CD14-positive monocyte (primary cell): ENCODE results near the gene MED31. TPM values are rescaled to one million over a fixed set of nuclear protein-coding genes. Genes with fewer than 3 reads are reported as not detected.

Experiments used
- DNase-seq, 3 donors: peaks; one replicate each; pipeline ENCODE4 v3.0.0-alpha.2; 2011 to 2022
- H2AFZ ChIP-seq: 2 replicates; pipeline ENCODE4 v1.6.0; 2012; ENCODE audit warnings: mild to moderate bottlenecking, low read depth, low read length, inconsistent platforms; ENCODE audit not compliant: insufficient read depth, poor library complexity, severe bottlenecking
- H3K27ac ChIP-seq, 2 donors: 1 replicate in 1 of 2; 2 replicates in 1 of 2; pipeline ENCODE4 v1.5.1; 2012 to 2013; ENCODE audit warnings: low read length in 2 of 2, control low read depth in 1 of 2, inconsistent platforms in 1 of 2, low read depth in 1 of 2, mild to moderate bottlenecking in 1 of 2
- H3K27me3 ChIP-seq, 2 donors: one replicate each; pipeline versions ENCODE4 v1.6.0 to v1.6.1; 2011 to 2013; ENCODE audit warnings: low read length in 2 of 2; ENCODE audit not compliant: control insufficient read depth in 2 of 2, insufficient read depth in 2 of 2
- H3K36me3 ChIP-seq, 2 donors: replicated peaks in 1 of 2; 1 replicate in 1 of 2; 2 replicates in 1 of 2; pipeline versions ENCODE4 v1.5.1 to v1.6.1; 2012 to 2013; ENCODE audit warnings: low read length in 2 of 2, control low read depth in 1 of 2, inconsistent platforms in 1 of 2, mild to moderate bottlenecking in 1 of 2; ENCODE audit not compliant: insufficient read depth in 2 of 2, control insufficient read depth in 1 of 2
- H3K4me1 ChIP-seq, 2 donors: 1 replicate in 1 of 2; 2 replicates in 1 of 2; pipeline versions ENCODE4 v1.5.1 to v1.6.1; 2012 to 2013; ENCODE audit warnings: low read length in 2 of 2, control low read depth in 1 of 2, inconsistent platforms in 1 of 2, mild to moderate bottlenecking in 1 of 2, moderate library complexity in 1 of 2; ENCODE audit not compliant: insufficient read depth in 2 of 2, control insufficient read depth in 1 of 2
- H3K4me2 ChIP-seq: replicated peaks from 2 replicates; pipeline ENCODE3; 2012; ENCODE audit warnings: low read length, moderate library complexity, mild to moderate bottlenecking; ENCODE audit not compliant: poor library complexity, severe bottlenecking; ENCODE audit errors: extremely low read depth
- H3K4me3 ChIP-seq, 3 experiments: fragments of 200-600 bp in 1 of 3; sonication (generic) in 1 of 3; replicated peaks in 1 of 3; 1 replicate in 2 of 3; 2 replicates in 1 of 3; pipeline ENCODE4 v1.5.1; 2011 to 2013; ENCODE audit warnings: low read length in 3 of 3, mild to moderate bottlenecking in 3 of 3, control low read depth in 2 of 3, low read depth in 2 of 3, inconsistent platforms in 1 of 3, moderate library complexity in 1 of 3
- H3K79me2 ChIP-seq: 2 replicates; pipeline ENCODE4 v1.6.0; 2012; ENCODE audit warnings: mild to moderate bottlenecking, control low read depth, inconsistent platforms, low read length, moderate library complexity; ENCODE audit not compliant: insufficient read depth
- H3K9ac ChIP-seq: 2 replicates; pipeline ENCODE4 v1.6.0; 2017; ENCODE audit warnings: low read length, mild to moderate bottlenecking; ENCODE audit not compliant: insufficient read depth, poor library complexity, severe bottlenecking
- H3K9me3 ChIP-seq, 2 donors: replicated peaks in 1 of 2; 1 replicate in 1 of 2; 2 replicates in 1 of 2; pipeline versions ENCODE4 v1.5.1 to v1.6.1; 2012 to 2013; ENCODE audit warnings: low read length in 2 of 2, control low read depth in 1 of 2; ENCODE audit not compliant: control insufficient read depth in 1 of 2, insufficient read depth in 1 of 2
- H4K20me1 ChIP-seq: 2 replicates; pipeline ENCODE4 v1.6.0; 2012; ENCODE audit warnings: mild to moderate bottlenecking, low read length, control low read depth, moderate library complexity; ENCODE audit not compliant: insufficient read depth
- H3K27ac Mint-ChIP-seq, 7 donors: one replicate each; pipeline ENCODE4 v1.8.0; 2020; ENCODE audit warnings: mild to moderate bottlenecking in 7 of 7, mixed read lengths in 7 of 7, moderate library complexity in 6 of 7, inconsistent platforms in 2 of 7
- H3K27me3 Mint-ChIP-seq, 3 donors: one replicate each; pipeline ENCODE4 v1.8.0; 2021 to 2022; ENCODE audit warnings: low read depth in 3 of 3, mild to moderate bottlenecking in 3 of 3, mixed read lengths in 3 of 3, moderate library complexity in 3 of 3, inconsistent platforms in 1 of 3
- H3K36me3 Mint-ChIP-seq, 2 donors: one replicate each; pipeline ENCODE4 v1.8.0; 2020; ENCODE audit warnings: mixed read lengths in 2 of 2, inconsistent platforms in 1 of 2, mild to moderate bottlenecking in 1 of 2
- H3K4me1 Mint-ChIP-seq: one replicate; pipeline ENCODE4 v1.8.0; 2020; ENCODE audit warnings: mild to moderate bottlenecking, mixed read lengths
- H3K4me3 Mint-ChIP-seq, 2 donors: one replicate each; pipeline ENCODE4 v1.8.0; 2020; ENCODE audit warnings: mild to moderate bottlenecking in 2 of 2, mixed read lengths in 2 of 2, moderate library complexity in 1 of 2
- H3K9me3 Mint-ChIP-seq, 7 donors: one replicate each; pipeline ENCODE4 v1.8.0; 2020 to 2022; ENCODE audit warnings: mixed read lengths in 7 of 7, mild to moderate bottlenecking in 6 of 7, moderate library complexity in 6 of 7, inconsistent platforms in 2 of 7
- CTCF ChIP-seq: fragments of 200-600 bp; IDR thresholded peaks from one replicate; pipeline ENCODE4 v1.8.0; 2022; ENCODE audit warnings: antibody characterized with exemption, mild to moderate bottlenecking
- WGBS: methylation state at CpG from one replicate; pipeline ENCODE4 v1.1.5; 2013; ENCODE audit warnings: missing lambda C conversion rate; ENCODE audit not compliant: insufficient coverage; 5-methylcytosine and 5-hydroxymethylcytosine counted together
- intact Hi-C, 2 donors: fragments of 100-400 bp; cut with micrococcal nuclease; formaldehyde crosslinking; loops; one replicate each; pipeline versions ENCODE4 v1.15.0 to v1.15.1; 2023
- polyA plus RNA-seq, 3 donors: library from polyadenylated mRNA; depleted of rRNA in 1 of 3; unstranded in 2 of 3; stranded (reverse) in 1 of 3; fragments of 300-500 nt in 2 of 3; fragments of >200 nt in 1 of 3; fragmentation: Illumina TruSeq in 2 of 3; gene quantifications; 1 replicate in 2 of 3; 2 replicates in 1 of 3; pipeline ENCODE4 v1.2.3, GENCODE V29; 2012 to 2021

MED31 gene
- polyA plus RNA-seq, 3 donors = 6.8 to 38.2 (median 33.6) TPM

GRCh38 chr17:6639014-6639585, 12.3 kb downstream of the MED31 start:
- H3K4me3 Mint-ChIP-seq = peak overlapping the region; percentile 97 to 99
- H3K9me3 ChIP-seq = no peaks in the 10 kb centered on the region
- peaks cover 21 to 33% of the 10 kb centered on the region in 2 donors for H3K4me1 ChIP-seq
- WGBS = 65% methylated on average over 15 of the region's 15 CpGs
- peak overlapping the region; percentile 86 to 95 (median 94) for H3K4me3 ChIP-seq
- TF ChIP-seq CTCF = no peak
- H3K4me2 ChIP-seq = peak overlapping the region; percentile 88
- no peak overlapping the region for H3K27ac ChIP-seq
- H3K36me3 Mint-ChIP-seq = peaks cover 21 to 31% of the 10 kb centered on the region in 2 donors
- peaks cover 35% of the 10 kb centered on the region for H3K4me1 Mint-ChIP-seq
- H3K27me3 Mint-ChIP-seq = peaks cover 0 to 11% (median 3%) of the 10 kb centered on the region in 3 donors
- peak overlapping the region in 4 of 7 donors; percentile 45 to 98 (median 94) for H3K27ac Mint-ChIP-seq
- H2AFZ ChIP-seq = peak overlapping the region; percentile 89
- H4K20me1 ChIP-seq = peaks cover 14% of the 10 kb centered on the region
- DNase-seq = peak in 1 of 3 donors; percentile 3
- intact Hi-C loops = no loop called here
- H3K9ac ChIP-seq = peak overlapping the region; percentile 74
- H3K27me3 ChIP-seq = no peaks in the 10 kb centered on the region
- peaks cover 10 to 22% of the 10 kb centered on the region in 2 donors for H3K36me3 ChIP-seq
- H3K9me3 Mint-ChIP-seq = no peaks in the 10 kb centered on the region
- peaks cover 28% of the 10 kb centered on the region for H3K79me2 ChIP-seq

GRCh38 chr17:6638046-6638908, 13.1 kb downstream of the MED31 start:
- Mint-ChIP-seq H3K4me3 (no peak overlapping the region), H3K4me1 (peaks cover 35% of the 10 kb centered on the region), H3K36me3 (peaks cover 21 to 34% of the 10 kb centered on the region in 2 donors), H3K27me3 (peaks cover 0 to 11% (median 3%) of the 10 kb centered on the region in 3 donors), H3K27ac (peak overlapping the region in 1 of 7 donors; percentile 12), H3K9me3 (no peaks in the 10 kb centered on the region)
- peaks cover 9 to 22% of the 10 kb centered on the region in 2 donors for H3K36me3 ChIP-seq
- intact Hi-C loops = no loop called here
- H3K4me1 ChIP-seq = peaks cover 21 to 33% of the 10 kb centered on the region in 2 donors
- H3K4me2 ChIP-seq = no peak overlapping the region
- H3K27ac ChIP-seq = no peak overlapping the region
- 41% methylated on average over 24 of the region's 24 CpGs for WGBS
- H3K79me2 ChIP-seq = peaks cover 25% of the 10 kb centered on the region
- H3K27me3 ChIP-seq = no peaks in the 10 kb centered on the region
- H2AFZ ChIP-seq = no peak overlapping the region
- H3K9me3 ChIP-seq = no peaks in the 10 kb centered on the region
- H3K9ac ChIP-seq = no peak overlapping the region
- H3K4me3 ChIP-seq = no peak overlapping the region
- no peak for DNase-seq
- peaks cover 7% of the 10 kb centered on the region for H4K20me1 ChIP-seq
- TF ChIP-seq CTCF = no peak
